ENCODE data around the gene PCGF1. TPM values are rescaled to one million over a fixed set of nuclear protein-coding genes. Genes with fewer than 3 reads are reported as not detected.

The PCGF1 gene
- total and polyA plus RNA-seq, 9 of the 15 experiments (the other 6 are each of a cell fraction or from before 2014, with no cell fraction given), result 20.3 to 45.7 (median 29.3) TPM

DNA sequence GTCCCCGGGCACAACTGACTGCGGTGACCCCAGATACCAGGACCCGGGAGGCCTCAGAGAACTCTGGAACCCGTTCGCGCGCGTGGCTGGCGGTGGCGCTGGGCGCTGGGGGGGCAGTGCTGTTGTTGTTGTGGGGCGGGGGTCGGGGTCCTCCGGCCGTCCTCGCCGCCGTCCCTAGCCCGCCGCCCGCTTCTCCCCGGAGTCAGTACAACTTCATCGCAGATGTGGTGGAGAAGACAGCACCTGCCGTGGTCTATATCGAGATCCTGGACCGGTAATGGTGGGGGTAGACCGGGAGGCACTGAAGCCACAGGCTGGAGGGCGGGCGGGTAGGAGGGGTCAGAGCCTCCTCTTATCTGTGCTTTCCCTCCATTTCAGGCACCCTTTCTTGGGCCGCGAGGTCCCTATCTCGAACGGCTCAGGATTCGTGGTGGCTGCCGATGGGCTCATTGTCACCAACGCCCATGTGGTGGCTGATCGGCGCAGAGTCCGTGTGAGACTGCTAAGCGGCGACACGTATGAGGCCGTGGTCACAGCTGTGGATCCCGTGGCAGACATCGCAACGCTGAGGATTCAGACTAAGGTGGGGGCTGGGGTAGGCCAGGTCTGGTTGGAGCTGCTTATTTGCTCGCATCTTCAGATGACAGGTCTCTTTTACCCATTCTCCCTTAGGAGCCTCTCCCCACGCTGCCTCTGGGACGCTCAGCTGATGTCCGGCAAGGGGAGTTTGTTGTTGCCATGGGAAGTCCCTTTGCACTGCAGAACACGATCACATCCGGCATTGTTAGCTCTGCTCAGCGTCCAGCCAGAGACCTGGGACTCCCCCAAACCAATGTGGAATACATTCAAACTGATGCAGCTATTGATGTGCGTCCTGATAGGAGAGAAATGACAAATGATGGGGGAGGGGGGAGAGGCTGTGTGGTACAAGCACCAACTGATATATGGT is 23.0 kb upstream of the PCGF1 start (continued):
- TF ChIP-seq CREBBP (IDR thresholded peaks at IDR 0.05; ENCODE audit: low read depth, low read length) (no peak), ZNF79 (CRISPR knock-in tag; IDR thresholded peaks at IDR 0.05; ENCODE audit: low read depth) (no peak), JUND (IDR thresholded peaks at IDR 0.05; ENCODE audit: borderline replicate concordance, low read depth, low read length) (peak; percentile 5), JUND (tag; IDR thresholded peaks at IDR 0.05; ENCODE audit: borderline replicate concordance, low read depth, low read length) (peak; percentile 51; the same call in 1 of the 3 replicates), RAD21 (CRISPR knock-in tag; conservative IDR thresholded peaks at IDR 0.05 in 1 of 2, IDR thresholded peaks at IDR 0.05 in 1 of 2) (no peak), SIX5 (IDR thresholded peaks at IDR 0.05; ENCODE audit: borderline replicate concordance in 1 of 2, insufficient read depth in 1 of 2, low read depth in 1 of 2, low read length in 2 of 2) (no peak), SAFB2 (IDR thresholded peaks at IDR 0.05; ENCODE audit: borderline replicate concordance, low read depth, low read length, severe bottlenecking) (no peak), BCOR (IDR thresholded peaks at IDR 0.05) (peak; percentile 67), ZKSCAN8 (CRISPR knock-in tag; IDR thresholded peaks at IDR 0.05) (no peak), HMG20A (CRISPR knock-in tag; conservative IDR thresholded peaks at IDR 0.05) (no peak), ZFP1 (CRISPR knock-in tag; IDR thresholded peaks at IDR 0.05) (no peak), EWSR1 (IDR thresholded peaks at IDR 0.05; ENCODE audit: borderline replicate concordance, low read depth, partially characterized antibody) (no peak), E2F3 (CRISPR knock-in tag; IDR thresholded peaks at IDR 0.05) (peak; percentile 79), ILK (tag; IDR thresholded peaks at IDR 0.05; ENCODE audit: borderline replicate concordance, low read depth) (no peak), ZNF778 (CRISPR knock-in tag; IDR thresholded peaks at IDR 0.05) (no peak)
- TF ChIP-seq, protein P1, sequence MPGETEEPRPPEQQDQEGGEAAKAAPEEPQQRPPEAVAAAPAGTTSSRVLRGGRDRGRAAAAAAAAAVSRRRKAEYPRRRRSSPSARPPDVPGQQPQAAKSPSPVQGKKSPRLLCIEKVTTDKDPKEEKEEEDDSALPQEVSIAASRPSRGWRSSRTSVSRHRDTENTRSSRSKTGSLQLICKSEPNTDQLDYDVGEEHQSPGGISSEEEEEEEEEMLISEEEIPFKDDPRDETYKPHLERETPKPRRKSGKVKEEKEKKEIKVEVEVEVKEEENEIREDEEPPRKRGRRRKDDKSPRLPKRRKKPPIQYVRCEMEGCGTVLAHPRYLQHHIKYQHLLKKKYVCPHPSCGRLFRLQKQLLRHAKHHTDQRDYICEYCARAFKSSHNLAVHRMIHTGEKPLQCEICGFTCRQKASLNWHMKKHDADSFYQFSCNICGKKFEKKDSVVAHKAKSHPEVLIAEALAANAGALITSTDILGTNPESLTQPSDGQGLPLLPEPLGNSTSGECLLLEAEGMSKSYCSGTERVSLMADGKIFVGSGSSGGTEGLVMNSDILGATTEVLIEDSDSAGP (CRISPR knock-in tag; IDR thresholded peaks at IDR 0.05), result no peak
- TF ChIP-seq, protein P2, sequence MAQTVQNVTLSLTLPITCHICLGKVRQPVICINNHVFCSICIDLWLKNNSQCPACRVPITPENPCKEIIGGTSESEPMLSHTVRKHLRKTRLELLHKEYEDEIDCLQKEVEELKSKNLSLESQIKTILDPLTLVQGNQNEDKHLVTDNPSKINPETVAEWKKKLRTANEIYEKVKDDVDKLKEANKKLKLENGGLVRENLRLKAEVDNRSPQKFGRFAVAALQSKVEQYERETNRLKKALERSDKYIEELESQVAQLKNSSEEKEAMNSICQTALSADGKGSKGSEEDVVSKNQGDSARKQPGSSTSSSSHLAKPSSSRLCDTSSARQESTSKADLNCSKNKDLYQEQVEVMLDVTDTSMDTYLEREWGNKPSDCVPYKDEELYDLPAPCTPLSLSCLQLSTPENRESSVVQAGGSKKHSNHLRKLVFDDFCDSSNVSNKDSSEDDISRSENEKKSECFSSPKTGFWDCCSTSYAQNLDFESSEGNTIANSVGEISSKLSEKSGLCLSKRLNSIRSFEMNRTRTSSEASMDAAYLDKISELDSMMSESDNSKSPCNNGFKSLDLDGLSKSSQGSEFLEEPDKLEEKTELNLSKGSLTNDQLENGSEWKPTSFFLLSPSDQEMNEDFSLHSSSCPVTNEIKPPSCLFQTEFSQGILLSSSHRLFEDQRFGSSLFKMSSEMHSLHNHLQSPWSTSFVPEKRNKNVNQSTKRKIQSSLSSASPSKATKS (CRISPR knock-in tag; IDR thresholded peaks at IDR 0.05), result no peak
- TF ChIP-seq, protein P3, sequence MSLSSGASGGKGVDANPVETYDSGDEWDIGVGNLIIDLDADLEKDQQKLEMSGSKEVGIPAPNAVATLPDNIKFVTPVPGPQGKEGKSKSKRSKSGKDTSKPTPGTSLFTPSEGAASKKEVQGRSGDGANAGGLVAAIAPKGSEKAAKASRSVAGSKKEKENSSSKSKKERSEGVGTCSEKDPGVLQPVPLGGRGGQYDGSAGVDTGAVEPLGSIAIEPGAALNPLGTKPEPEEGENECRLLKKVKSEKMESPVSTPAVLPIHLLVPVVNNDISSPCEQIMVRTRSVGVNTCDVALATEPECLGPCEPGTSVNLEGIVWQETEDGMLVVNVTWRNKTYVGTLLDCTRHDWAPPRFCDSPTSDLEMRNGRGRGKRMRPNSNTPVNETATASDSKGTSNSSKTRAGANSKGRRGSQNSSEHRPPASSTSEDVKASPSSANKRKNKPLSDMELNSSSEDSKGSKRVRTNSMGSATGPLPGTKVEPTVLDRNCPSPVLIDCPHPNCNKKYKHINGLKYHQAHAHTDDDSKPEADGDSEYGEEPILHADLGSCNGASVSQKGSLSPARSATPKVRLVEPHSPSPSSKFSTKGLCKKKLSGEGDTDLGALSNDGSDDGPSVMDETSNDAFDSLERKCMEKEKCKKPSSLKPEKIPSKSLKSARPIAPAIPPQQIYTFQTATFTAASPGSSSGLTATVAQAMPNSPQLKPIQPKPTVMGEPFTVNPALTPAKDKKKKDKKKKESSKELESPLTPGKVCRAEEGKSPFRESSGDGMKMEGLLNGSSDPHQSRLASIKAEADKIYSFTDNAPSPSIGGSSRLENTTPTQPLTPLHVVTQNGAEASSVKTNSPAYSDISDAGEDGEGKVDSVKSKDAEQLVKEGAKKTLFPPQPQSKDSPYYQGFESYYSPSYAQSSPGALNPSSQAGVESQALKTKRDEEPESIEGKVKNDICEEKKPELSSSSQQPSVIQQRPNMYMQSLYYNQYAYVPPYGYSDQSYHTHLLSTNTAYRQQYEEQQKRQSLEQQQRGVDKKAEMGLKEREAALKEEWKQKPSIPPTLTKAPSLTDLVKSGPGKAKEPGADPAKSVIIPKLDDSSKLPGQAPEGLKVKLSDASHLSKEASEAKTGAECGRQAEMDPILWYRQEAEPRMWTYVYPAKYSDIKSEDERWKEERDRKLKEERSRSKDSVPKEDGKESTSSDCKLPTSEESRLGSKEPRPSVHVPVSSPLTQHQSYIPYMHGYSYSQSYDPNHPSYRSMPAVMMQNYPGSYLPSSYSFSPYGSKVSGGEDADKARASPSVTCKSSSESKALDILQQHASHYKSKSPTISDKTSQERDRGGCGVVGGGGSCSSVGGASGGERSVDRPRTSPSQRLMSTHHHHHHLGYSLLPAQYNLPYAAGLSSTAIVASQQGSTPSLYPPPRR (CRISPR knock-in tag; IDR thresholded peaks at IDR 0.05; ENCODE audit: borderline replicate concordance), result no peak

Data from K562 (cell line).